Uterus (tissue), 4 donors: Measurements from ENCODE around the gene PRR13. TPM values are rescaled to one million over a fixed set of nuclear protein-coding genes. Genes with fewer than 3 reads are reported as not detected.
"Not testable (repeated sequence)": the region's sequence is repeated elsewhere in the genome, so short reads cannot be mapped to it uniquely, and the experiment has no call there.

ENCODE experiments used
- DNase-seq, 2 donors: peaks; one replicate each; pipeline ENCODE4 v3.0.0-alpha.2; 2019 to 2020
- H3K27ac ChIP-seq, 2 donors: fragments of 200-600 bp; sonication (generic); 1 replicate in 1 of 2; 2 replicates in 1 of 2; pipeline ENCODE4 v1.5.1; 2016 to 2018
- H3K27me3 ChIP-seq, 2 donors: fragments of 200-600 bp; sonication (generic); one replicate each; pipeline ENCODE4 v1.5.1; 2018 to 2019; ENCODE audit warnings: control low read depth in 1 of 2
- H3K36me3 ChIP-seq, 2 donors: fragments of 200-600 bp; sonication (generic); one replicate each; pipeline ENCODE4 v1.5.1; 2019; ENCODE audit warnings: control low read depth in 1 of 2
- H3K4me1 ChIP-seq, 2 donors: fragments of 200-600 bp; sonication (generic); one replicate each; pipeline ENCODE4 v1.5.1; 2018 to 2019; ENCODE audit warnings: control low read depth in 1 of 2
- H3K4me3 ChIP-seq, 2 donors: fragments of 200-600 bp; sonication (generic); 1 replicate in 1 of 2; 2 replicates in 1 of 2; pipeline ENCODE4 v1.5.1; 2018 to 2019; ENCODE audit warnings: mild to moderate bottlenecking in 1 of 2
- H3K9me3 ChIP-seq, 2 donors: fragments of 200-600 bp; sonication (generic); one replicate each; pipeline ENCODE4 v1.5.1; 2019; ENCODE audit warnings: control low read depth in 1 of 2
- CTCF ChIP-seq, 4 experiments: fragments of 200-600 bp in 2 of 4; fragments of 450-650 bp in 2 of 4; sonication (generic) in 2 of 4; IDR thresholded peaks; one replicate each; pipeline ENCODE4 v1.5.1; 2016 to 2019; ENCODE audit warnings: antibody characterized with exemption in 4 of 4, mild to moderate bottlenecking in 2 of 4, moderate library complexity in 1 of 4
- POLR2A ChIP-seq, 2 donors: fragments of 450-650 bp; IDR thresholded peaks; one replicate each; pipeline ENCODE4 v1.6.1; 2016; ENCODE audit warnings: antibody characterized with exemption in 2 of 2, mild to moderate bottlenecking in 1 of 2, moderate library complexity in 1 of 2
- intact Hi-C: fragments of 100-400 bp; cut with DNase I; formaldehyde crosslinking; loops from one replicate; pipeline ENCODE4 v1.15.1; 2023; ENCODE audit warnings: low total_unique reads
- total RNA-seq, 4 donors: library from RNA; depleted of rRNA in 3 of 4; stranded (reverse); fragments of >200 nt in 3 of 4; gene quantifications; one replicate each; pipeline versions ENCODE4 v1.1.0 to v1.2.4, GENCODE V29; 2014 to 2023
- donor health status: DM: yes; HTN: yes; CAD: no.

The PRR13 gene
- total RNA-seq, result 10 to 100 TPM in 3 of 4 donors, 1 to 10 TPM in 1; 2.6 to 88.2 (median 20.1) TPM

GRCh38 chr12:53441040-53441833 is at the start of gene PRR13:
PRR13 (plus strand) TSS chr12:53441734; CDS start chr12:53442715, 981 bp downstream.
- DNase-seq, result peak; percentile 98 to 100
- Histone ChIP-seq H3K27me3 (no peaks in the 10 kb centered on the region), H3K27ac (peak within 1 kb of the TSS; percentile 91 to 96), H3K4me1 (peaks cover 0 to 6% of the 10 kb centered on the region in 2 donors), H3K9me3 (no peaks in the 10 kb centered on the region), H3K36me3 (no peaks in the 10 kb centered on the region), H3K4me3 (peak within 1 kb of the TSS; percentile 53 to 69)
- TF ChIP-seq CTCF (IDR thresholded peaks at IDR 0.05) (peak in 1 of 4 experiments; percentile 3), POLR2A (IDR thresholded peaks at IDR 0.05) (peak; percentile 87 to 92)
- intact Hi-C loops, result no loop called here

- intact Hi-C loops, result no loop called here
- no peak overlapping the region for H3K27ac ChIP-seq
- H3K27me3 ChIP-seq, result no peaks in the 10 kb centered on the region
- DNase-seq, result no peak
- TF ChIP-seq CTCF (IDR thresholded peaks at IDR 0.05) (no peak), POLR2A (IDR thresholded peaks at IDR 0.05) (no peak)
- H3K4me1 ChIP-seq, result peaks cover 0 to 4% of the 10 kb centered on the region in 2 donors
- no peaks in the 10 kb centered on the region for H3K9me3 ChIP-seq
- H3K36me3 ChIP-seq, result no peaks in the 10 kb centered on the region
- H3K4me3 ChIP-seq, result no peak overlapping the region
These were observed 41.6 kb upstream of the PRR13 start for GRCh38 chr12:53399896-53400295.

- H3K36me3 ChIP-seq, H3K27me3 ChIP-seq, H3K4me1 ChIP-seq, DNase-seq, intact Hi-C loops, H3K4me3 ChIP-seq, H3K9me3 ChIP-seq: not testable (repeated sequence)
- H3K27ac ChIP-seq, result peak overlapping the region in 1 of 2 donors; percentile 39
These were observed 39.2 kb upstream of the PRR13 start for GRCh38 chr12:53402351-53402750.

- peak; percentile 62 to 77 for DNase-seq
- H3K27me3 ChIP-seq, result no peaks in the 10 kb centered on the region
- peaks cover 0 to 4% of the 10 kb centered on the region in 2 donors for H3K4me1 ChIP-seq
- no peaks in the 10 kb centered on the region for H3K36me3 ChIP-seq
- intact Hi-C loops, result no loop called here
- TF ChIP-seq CTCF (IDR thresholded peaks at IDR 0.05) (no peak), POLR2A (IDR thresholded peaks at IDR 0.05) (no peak)
- peak overlapping the region in 1 of 2 donors; percentile 39 for H3K27ac ChIP-seq
- no peaks in the 10 kb centered on the region for H3K9me3 ChIP-seq
- no peak overlapping the region for H3K4me3 ChIP-seq
These were observed 38.7 kb upstream of the PRR13 start for GRCh38 chr12:53402871-53403270.

GRCh38 chr12:53410951-53411350 is 30.6 kb upstream of the PRR13 start:
- H3K36me3 ChIP-seq, result no peaks in the 10 kb centered on the region
- no peak for TF ChIP-seq POLR2A (IDR thresholded peaks at IDR 0.05)
- TF ChIP-seq CTCF (IDR thresholded peaks at IDR 0.05), result no peak

More at GRCh38 chr12:53410951-53411350, 30.6 kb upstream of the PRR13 start:
- intact Hi-C loops, result no loop called here
- Histone ChIP-seq H3K27ac (no peak overlapping the region), H3K9me3 (no peaks in the 10 kb centered on the region), H3K4me1 (peaks cover 8 to 9% of the 10 kb centered on the region in 2 donors), H3K4me3 (no peak overlapping the region), H3K27me3 (no peaks in the 10 kb centered on the region)
- no peak for DNase-seq
